Hepatocyte (in vitro differentiated cells): ENCODE measurements around the gene CHODL.

Experiments
- EZH2phosphoT487 ChIP-seq: fragments of 200-600 bp; sonication (generic); IDR thresholded peaks from one replicate; pipeline ENCODE4 v1.6.1; 2018; ENCODE audit warnings: antibody characterized with exemption, mild to moderate bottlenecking, low read depth, moderate library complexity; ENCODE audit not compliant: unreplicated experiment, severe bottlenecking
- TF ChIP-seq, protein P1 (sequence below): fragments of 200-600 bp; sonication (generic); IDR thresholded peaks from 2 replicates; pipeline ENCODE4 v1.5.1; 2016; ENCODE audit warnings: antibody characterized with exemption, mild to moderate bottlenecking; ENCODE audit not compliant: poor library complexity

DNA sequence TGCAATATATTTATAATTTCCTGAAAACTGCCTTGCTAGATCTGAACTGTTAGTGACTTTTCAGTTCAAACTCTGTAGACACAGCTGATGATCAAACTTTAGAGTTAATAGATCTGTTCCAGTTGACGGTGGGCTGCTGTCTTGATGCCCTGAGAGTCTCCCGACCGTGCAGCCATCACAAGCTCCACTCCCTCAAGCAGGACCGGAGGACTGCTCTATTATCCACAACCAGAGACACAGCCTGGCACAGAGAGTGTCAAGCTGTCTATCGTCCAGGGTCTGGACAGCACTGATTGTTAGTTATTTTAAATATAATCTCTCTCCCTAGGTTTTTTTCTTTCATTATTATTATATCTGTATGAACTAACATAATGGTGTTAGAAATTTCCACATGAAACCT lies 8.0 kb downstream of the CHODL start:
- TF ChIP-seq, protein P1, sequence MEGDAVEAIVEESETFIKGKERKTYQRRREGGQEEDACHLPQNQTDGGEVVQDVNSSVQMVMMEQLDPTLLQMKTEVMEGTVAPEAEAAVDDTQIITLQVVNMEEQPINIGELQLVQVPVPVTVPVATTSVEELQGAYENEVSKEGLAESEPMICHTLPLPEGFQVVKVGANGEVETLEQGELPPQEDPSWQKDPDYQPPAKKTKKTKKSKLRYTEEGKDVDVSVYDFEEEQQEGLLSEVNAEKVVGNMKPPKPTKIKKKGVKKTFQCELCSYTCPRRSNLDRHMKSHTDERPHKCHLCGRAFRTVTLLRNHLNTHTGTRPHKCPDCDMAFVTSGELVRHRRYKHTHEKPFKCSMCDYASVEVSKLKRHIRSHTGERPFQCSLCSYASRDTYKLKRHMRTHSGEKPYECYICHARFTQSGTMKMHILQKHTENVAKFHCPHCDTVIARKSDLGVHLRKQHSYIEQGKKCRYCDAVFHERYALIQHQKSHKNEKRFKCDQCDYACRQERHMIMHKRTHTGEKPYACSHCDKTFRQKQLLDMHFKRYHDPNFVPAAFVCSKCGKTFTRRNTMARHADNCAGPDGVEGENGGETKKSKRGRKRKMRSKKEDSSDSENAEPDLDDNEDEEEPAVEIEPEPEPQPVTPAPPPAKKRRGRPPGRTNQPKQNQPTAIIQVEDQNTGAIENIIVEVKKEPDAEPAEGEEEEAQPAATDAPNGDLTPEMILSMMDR, result no peak
- TF ChIP-seq EZH2phosphoT487, result no peak
